H1 (cell line): ENCODE results near the gene RNF214. TPM values are rescaled to one million over a fixed set of nuclear protein-coding genes. Genes with fewer than 3 reads are reported as not detected.

Source experiments
- CTCF ChIA-PET: fragments of 300-600 bp; sonication (Branson Sonifier 250); formaldehyde crosslinking; loops from one replicate; lab custom pipeline; 2021; ENCODE audit not compliant: partially characterized antibody; lab: Charles Lee
- POLR2A ChIA-PET: fragments of 300-600 bp; sonication (Branson Sonifier 250); formaldehyde crosslinking; loops from one replicate; lab custom pipeline; 2021; ENCODE audit warnings: inconsistent platforms; ENCODE audit not compliant: partially characterized antibody; lab: Charles Lee
- DNase-seq, 2 experiments: peaks; one replicate each; pipeline versions ENCODE4 v3.0.0 to v3.0.0-alpha.2; 2010 to 2022; ENCODE audit warnings: low spot score in 2 of 2, low read depth in 1 of 2, mixed read lengths in 1 of 2
- FAIRE-seq: peaks from 2 replicates; lab custom pipeline; 2011; peaks lifted over from hg19 to GRCh38; lab: Jason Lieb, UNC
- H2AFZ ChIP-seq: 2 replicates; pipeline ENCODE4 v1.8.1; 2012; ENCODE audit warnings: low read length, inconsistent platforms
- H2AK5ac ChIP-seq: 2 replicates; pipeline ENCODE4 v1.6.1; 2013; ENCODE audit warnings: low read depth, low read length
- H2BK120ac ChIP-seq: replicated peaks from 2 replicates; pipeline ENCODE3; 2013; ENCODE audit warnings: low read depth, low read length, inconsistent platforms
- H2BK12ac ChIP-seq: 2 replicates; pipeline ENCODE4 v1.6.1; 2013; ENCODE audit warnings: low read depth, low read length
- H2BK15ac ChIP-seq: 2 replicates; pipeline ENCODE4 v1.6.1; 2013; ENCODE audit warnings: low read length
- H2BK20ac ChIP-seq: 2 replicates; pipeline ENCODE4 v1.6.1; 2013; ENCODE audit warnings: low read length
- H2BK5ac ChIP-seq: 2 replicates; pipeline ENCODE4 v1.6.1; 2013; ENCODE audit warnings: low read depth, low read length
- H3K14ac ChIP-seq: 2 replicates; pipeline ENCODE4 v1.6.1; 2013; ENCODE audit warnings: inconsistent platforms; ENCODE audit not compliant: insufficient read length
- H3K18ac ChIP-seq: 2 replicates; pipeline ENCODE4 v1.6.1; 2013; ENCODE audit warnings: low read length; ENCODE audit errors: extremely low read depth
- H3K23ac ChIP-seq: 2 replicates; pipeline ENCODE4 v1.6.1; 2013; ENCODE audit warnings: inconsistent platforms; ENCODE audit not compliant: insufficient read length
- H3K23me2 ChIP-seq: 2 replicates; pipeline ENCODE4 v1.6.1; 2013; ENCODE audit warnings: low read depth, low read length
- H3K27ac ChIP-seq: 2 replicates; pipeline ENCODE4 v1.6.1; 2011; ENCODE audit warnings: low read depth, low read length, inconsistent platforms
- H3K27me3 ChIP-seq, 4 experiments: replicated peaks in 1 of 4; 1 replicate in 1 of 4; 2 replicates in 3 of 4; pipeline versions ENCODE4 v1.6.1 to v1.8.1; 2011 to 2013; ENCODE audit warnings: low read length in 3 of 4, mild to moderate bottlenecking in 3 of 4, inconsistent platforms in 2 of 4, mixed read lengths in 2 of 4, moderate library complexity in 1 of 4; ENCODE audit not compliant: control insufficient read depth in 3 of 4, insufficient read depth in 3 of 4; ENCODE audit errors: extremely low read depth in 1 of 4
- H3K36me3 ChIP-seq, 4 experiments: 2 replicates each; pipeline versions ENCODE4 v1.6.1 to v1.8.1; 2011 to 2013; ENCODE audit warnings: mild to moderate bottlenecking in 4 of 4, low read length in 3 of 4, moderate library complexity in 2 of 4, control low read depth in 1 of 4, inconsistent platforms in 1 of 4; ENCODE audit not compliant: insufficient read depth in 4 of 4, control insufficient read depth in 2 of 4
- H3K4ac ChIP-seq: replicated peaks from 2 replicates; pipeline ENCODE3; 2013; ENCODE audit warnings: low read length, low read depth, mixed read lengths, inconsistent platforms; ENCODE audit not compliant: insufficient read length
- H3K4me1 ChIP-seq, 4 experiments: replicated peaks in 1 of 4; 1 replicate in 1 of 4; 2 replicates in 3 of 4; pipeline versions ENCODE4 v1.6.1 to v1.8.1; 2011 to 2013; ENCODE audit warnings: low read length in 3 of 4, inconsistent platforms in 2 of 4, mixed read lengths in 1 of 4; ENCODE audit not compliant: insufficient read depth in 4 of 4, control insufficient read depth in 3 of 4
- H3K4me2 ChIP-seq, 2 experiments: 2 replicates each; pipeline versions ENCODE4 v1.6.1 to v1.8.1; 2011 to 2013; ENCODE audit warnings: low read depth in 2 of 2, low read length in 2 of 2, control low read depth in 1 of 2, inconsistent platforms in 1 of 2, mild to moderate bottlenecking in 1 of 2; ENCODE audit not compliant: insufficient read depth in 1 of 2
- H3K4me3 ChIP-seq, 4 experiments: fragments of 200-600, 300-600 bp in 1 of 4; sonication (generic), shearing (Covaris generic), sonication (Bioruptor Twin) in 1 of 4; 2 replicates each; pipeline versions ENCODE4 v1.5.1 to v1.8.1; 2011 to 2016; ENCODE audit warnings: low read length in 4 of 4, low read depth in 3 of 4, control low read depth in 2 of 4, inconsistent platforms in 2 of 4, mild to moderate bottlenecking in 2 of 4, mixed read lengths in 1 of 4, moderate library complexity in 1 of 4; ENCODE audit not compliant: insufficient read depth in 2 of 4; ENCODE audit errors: extremely low read depth in 1 of 4
- H3K56ac ChIP-seq: replicated peaks from 2 replicates; pipeline ENCODE3; 2013; ENCODE audit warnings: low read depth, mild to moderate bottlenecking, mixed read lengths, low read length, inconsistent platforms; ENCODE audit not compliant: insufficient read length
- H3K79me1 ChIP-seq: 2 replicates; pipeline ENCODE4 v1.6.1; 2013; ENCODE audit warnings: low read depth, low read length, control low read depth
- H3K79me2 ChIP-seq, 2 experiments: 2 replicates each; pipeline versions ENCODE4 v1.6.1 to v1.8.1; 2012 to 2013; ENCODE audit warnings: low read length in 2 of 2, mild to moderate bottlenecking in 2 of 2, inconsistent platforms in 1 of 2; ENCODE audit not compliant: insufficient read depth in 2 of 2, control insufficient read depth in 1 of 2
- H3K9ac ChIP-seq, 4 experiments: replicated peaks in 1 of 4; 1 replicate in 1 of 4; 2 replicates in 3 of 4; pipeline versions ENCODE4 v1.6.1 to v1.8.1; 2011 to 2013; ENCODE audit warnings: low read depth in 3 of 4, low read length in 3 of 4, control low read depth in 2 of 4, mild to moderate bottlenecking in 2 of 4, moderate library complexity in 2 of 4, inconsistent platforms in 1 of 4; ENCODE audit errors: extremely low read depth in 1 of 4
- H3K9me3 ChIP-seq, 2 experiments: 2 replicates each; pipeline versions ENCODE4 v1.6.1 to v1.8.1; 2012 to 2013; ENCODE audit warnings: mild to moderate bottlenecking in 2 of 2, moderate library complexity in 2 of 2, control low read depth in 1 of 2, inconsistent platforms in 1 of 2, low read depth in 1 of 2, low read length in 1 of 2, mixed read lengths in 1 of 2; ENCODE audit not compliant: insufficient read depth in 2 of 2
- H4K20me1 ChIP-seq, 2 experiments: replicated peaks in 1 of 2; 2 replicates each; pipeline versions ENCODE3 to v1.8.1; 2011 to 2013; ENCODE audit warnings: inconsistent platforms in 2 of 2, low read length in 2 of 2, mild to moderate bottlenecking in 1 of 2; ENCODE audit not compliant: insufficient read depth in 2 of 2, control insufficient read depth in 1 of 2
- H4K5ac ChIP-seq: 2 replicates; pipeline ENCODE4 v1.6.1; 2013; ENCODE audit warnings: low read length, low read depth, mixed read lengths, inconsistent platforms; ENCODE audit not compliant: insufficient read length
- H4K8ac ChIP-seq: 2 replicates; pipeline ENCODE4 v1.8.0; 2013; ENCODE audit warnings: mild to moderate bottlenecking, moderate library complexity, low read length, inconsistent platforms; ENCODE audit not compliant: insufficient read depth; ENCODE audit errors: extremely low read depth
- H4K91ac ChIP-seq: replicated peaks from 2 replicates; pipeline ENCODE3; 2013; ENCODE audit warnings: low read length, mixed read lengths, inconsistent platforms; ENCODE audit not compliant: insufficient read length
- BACH1 ChIP-seq: IDR thresholded peaks from 2 replicates; pipeline ENCODE4 v1.6.1; 2012; ENCODE audit warnings: low read length, improper control_type of control experiment
- CBX5 ChIP-seq: fragments of 300-800, 300-1000 bp; sonication (generic); IDR thresholded peaks from 2 replicates; pipeline ENCODE4 v1.7.1; 2016; ENCODE audit warnings: antibody characterized with exemption, low read length, low read depth
- CBX8 ChIP-seq: fragments of 300-800, 300-1000 bp; sonication (generic); IDR thresholded peaks from 2 replicates; pipeline ENCODE4 v1.7.1; 2016; ENCODE audit warnings: low read depth, low read length, borderline replicate concordance
- CEBPB ChIP-seq: IDR thresholded peaks from 2 replicates; pipeline ENCODE4 v1.6.1; 2012; ENCODE audit warnings: low read depth, low read length
- CHD1 ChIP-seq: IDR thresholded peaks from 2 replicates; pipeline ENCODE4 v1.6.1; 2012; ENCODE audit warnings: low read depth, low read length, improper control_type of control experiment
- CHD2 ChIP-seq: IDR thresholded peaks from 2 replicates; pipeline ENCODE4 v1.6.1; 2012; ENCODE audit warnings: low read length, improper control_type of control experiment
- JUND ChIP-seq: IDR thresholded peaks from 2 replicates; pipeline ENCODE4 v1.6.1; 2011; ENCODE audit warnings: mild to moderate bottlenecking, improper control_type of control experiment, low read length
- KDM4A ChIP-seq: IDR thresholded peaks from one replicate; pipeline ENCODE4 v1.7.1; 2012; ENCODE audit warnings: low read depth, mild to moderate bottlenecking, moderate library complexity, low read length, inconsistent platforms; ENCODE audit not compliant: severe bottlenecking
- MAFK ChIP-seq: IDR thresholded peaks from 2 replicates; pipeline ENCODE4 v1.6.1; 2012; ENCODE audit warnings: low read depth, mild to moderate bottlenecking, improper control_type of control experiment, low read length
- MAX ChIP-seq: IDR thresholded peaks from 2 replicates; pipeline ENCODE4 v1.6.1; 2012; ENCODE audit warnings: inconsistent platforms
- POLR2AphosphoS5 ChIP-seq: IDR thresholded peaks from 2 replicates; pipeline ENCODE4 v1.6.1; 2011; ENCODE audit warnings: low read depth, low read length
- RXRA ChIP-seq: IDR thresholded peaks from 2 replicates; pipeline ENCODE4 v1.6.1; 2011; ENCODE audit warnings: low read depth, mild to moderate bottlenecking, low read length, moderate library complexity; ENCODE audit not compliant: insufficient read depth
- SIX5 ChIP-seq: IDR thresholded peaks from 2 replicates; pipeline ENCODE4 v1.6.1; 2011; ENCODE audit warnings: mild to moderate bottlenecking, low read depth, low read length
- SUZ12 ChIP-seq: fragments of 200-600 bp; sonication (generic); IDR thresholded peaks from 2 replicates; pipeline ENCODE4 v1.6.1; 2012; ENCODE audit warnings: mild to moderate bottlenecking, inconsistent platforms, low read length, moderate library complexity, mixed read lengths
- TEAD4 ChIP-seq: IDR thresholded peaks from 2 replicates; pipeline ENCODE4 v1.6.1; 2012; ENCODE audit warnings: low read depth, low read length, inconsistent platforms, mixed read lengths
- YY1 ChIP-seq: IDR thresholded peaks from 2 replicates; pipeline ENCODE4 v1.6.1; 2011; ENCODE audit warnings: low read depth, mild to moderate bottlenecking, low read length
- WGBS, 2 experiments: shearing (Covaris generic) in 1 of 2; methylation state at CpG; one replicate each; pipeline versions ENCODE4 v1.1.6 to v1.1.7; 2013 to 2015; ENCODE audit warnings: low lambda C conversion rate in 2 of 2, mixed read lengths in 2 of 2, inconsistent platforms in 1 of 2, low coverage in 1 of 2, missing lambda C conversion rate in 1 of 2; ENCODE audit not compliant: insufficient replicate concordance in 2 of 2, insufficient coverage in 1 of 2, insufficient read length in 1 of 2; ENCODE audit errors: extremely low coverage in 1 of 2, missing lambda C conversion rate in 1 of 2; 5-methylcytosine and 5-hydroxymethylcytosine counted together
- polyA plus RNA-seq, 7 experiments: library from polyadenylated mRNA; depleted of rRNA in 3 of 7; stranded (reverse) in 5 of 7; unstranded in 2 of 7; fragments of >200 nt in 5 of 7; fragments of 200-250 nt in 2 of 7; gene quantifications; 1 replicate in 5 of 7; 2 replicates in 1 of 7; 4 replicates in 1 of 7; pipeline versions ENCODE4 v1.2.1 to v1.2.3, GENCODE V29; 2011 to 2013; ENCODE audit warnings: missing spikeins in 2 of 7, mixed read lengths in 2 of 7
- total RNA-seq: library from RNA; stranded (reverse); fragmentation: NEBNext Ultra II Directional; extraction: Animal tissue kit (Norgen Biotek cat#: 25700); gene quantifications from 2 replicates; pipeline ENCODE4 v1.2.1, GENCODE V29; 2021

Gene RNF214
- total and polyA plus RNA-seq, 2 of the 8 experiments (the other 6 are each of a cell fraction or from before 2014, with no cell fraction given), result 34.9 to 35.6 TPM

- no peak for DNase-seq
- no peak overlapping the region for H3K14ac ChIP-seq
- H2BK5ac ChIP-seq, result no peak overlapping the region
- no peak overlapping the region for H3K4me3 ChIP-seq
- no peaks in the 10 kb centered on the region for H3K4me1 ChIP-seq
- no peak overlapping the region for H3K23ac ChIP-seq
- H3K9ac ChIP-seq, result no peak overlapping the region
- no peaks in the 10 kb centered on the region for H3K79me1 ChIP-seq
- no peak overlapping the region for H3K27ac ChIP-seq
- CTCF ChIA-PET, result interaction anchor here (4.7 to 25.0 kb wide), 4 partner anchors 8 to 38 kb away, joined by 31 to 449 read pairs (median 200); partner anchors contain the start of genes SIDT2 and TAGLN
- H2BK12ac ChIP-seq, result no peak overlapping the region
- H3K36me3 ChIP-seq, result peaks cover 9 to 37% (median 22%) of the 10 kb centered on the region in 4 experiments; a peak in 7 of 8 replicates
- FAIRE-seq, result no peak
- 91% methylated on average over 9 of the region's 9 CpGs; no CpG with 5 or more reads in 1 of the 2 experiments for WGBS, 2 experiments
- H3K56ac ChIP-seq, result no peak overlapping the region
- no peak overlapping the region for H2BK120ac ChIP-seq
- no peaks in the 10 kb centered on the region for H3K23me2 ChIP-seq
- no peak overlapping the region for H4K5ac ChIP-seq
- H3K18ac ChIP-seq, result no peak overlapping the region
- POLR2A ChIA-PET, result interaction anchor here (1.1 to 4.0 kb wide), 4 partner anchors 7 to 18 kb away, joined by 3 to 15 read pairs (median 4); no protein-coding TSS in a partner anchor
- TF ChIP-seq MAX (no peak), JUND (no peak), KDM4A (no peak), CHD1 (no peak), SUZ12 (no peak), YY1 (no peak), CEBPB (no peak), SIX5 (no peak), MAFK (no peak), CBX8 (no peak), TEAD4 (no peak), CBX5 (no peak), RXRA (no peak), BACH1 (no peak), CHD2 (no peak), POLR2AphosphoS5 (no peak)
- TF ChIP-seq, all 59 proteins: peak for 0
- Histone ChIP-seq H3K79me2 (no peaks in the 10 kb centered on the region; a peak in 1 of 4 replicates), H4K8ac (no peak overlapping the region), H2AFZ (no peak overlapping the region), H2BK20ac (no peak overlapping the region), H3K4me2 (no peak overlapping the region), H4K91ac (no peak overlapping the region), H3K27me3 (no peaks in the 10 kb centered on the region), H2BK15ac (no peak overlapping the region), H3K9me3 (no peaks in the 10 kb centered on the region), H3K4ac (no peak overlapping the region), H2AK5ac (no peak overlapping the region), H4K20me1 (peaks cover 0 to 1% of the 10 kb centered on the region in 2 experiments)
Observed at GRCh38 chr11:117219001-117219400, 13.5 kb upstream of the RNF214 start.
